Thoracic aorta (tissue), 2 donors: ENCODE results near the gene EIPR1. TPM values are rescaled to one million over a fixed set of nuclear protein-coding genes. Genes with fewer than 3 reads are reported as not detected.

Experiments
- ATAC-seq: fragments of 150-250 bp; one replicate; pipeline ENCODE4 v1.8.0; 2017; ENCODE audit warnings: low read depth; ENCODE audit not compliant: insufficient number of reproducible peaks, low FRiP score
- DNase-seq: peaks from one replicate; pipeline ENCODE4 v3.0.0-alpha.2; 2020; ENCODE audit warnings: low spot score
- H3K27ac ChIP-seq, 2 donors: fragments of 200-600 bp; sonication (generic); 1 replicate in 1 of 2; 2 replicates in 1 of 2; pipeline ENCODE4 v1.5.1; 2016; ENCODE audit warnings: mild to moderate bottlenecking in 2 of 2, moderate library complexity in 2 of 2
- H3K27me3 ChIP-seq: fragments of 200-600 bp; sonication (generic); replicated peaks from 2 replicates; pipeline ENCODE4 v1.6.0; 2016; ENCODE audit warnings: mild to moderate bottlenecking; ENCODE audit not compliant: insufficient read depth
- H3K36me3 ChIP-seq: fragments of 200-600 bp; sonication (generic); one replicate; pipeline ENCODE4 v1.5.1; 2016
- H3K4me1 ChIP-seq, 2 donors: fragments of 200-600 bp; sonication (generic); 1 replicate in 1 of 2; 2 replicates in 1 of 2; pipeline versions ENCODE4 v1.5.1 to v1.6.0; 2016; ENCODE audit warnings: low read depth in 2 of 2, mild to moderate bottlenecking in 1 of 2; ENCODE audit not compliant: control insufficient read depth in 1 of 2
- H3K4me3 ChIP-seq: fragments of 200-600 bp; sonication (generic); 2 replicates; pipeline ENCODE4 v1.5.1; 2016; ENCODE audit warnings: mild to moderate bottlenecking
- H3K9me3 ChIP-seq: fragments of 200-600 bp; sonication (generic); 2 replicates; pipeline ENCODE4 v1.5.1; 2016
- CTCF ChIP-seq: fragments of 200-600 bp; sonication (generic); IDR thresholded peaks from one replicate; pipeline ENCODE4 v1.5.1; 2019; ENCODE audit warnings: antibody characterized with exemption
- total RNA-seq, 2 donors: library from RNA; depleted of rRNA; stranded (reverse); fragments of >200 nt; gene quantifications; one replicate each; pipeline versions ENCODE4 v1.1.0 to v1.2.3, GENCODE V29; 2016

EIPR1 gene
- total RNA-seq, 2 donors from 2014 or later = 17.9 to 40.6 TPM

- no peak for TF ChIP-seq CTCF
- no peak for ATAC-seq
- Histone ChIP-seq H3K36me3 (peaks cover 6% of the 10 kb centered on the region), H3K9me3 (no peaks in the 10 kb centered on the region), H3K4me3 (no peak overlapping the region), H3K27ac (no peak overlapping the region), H3K27me3 (no peaks in the 10 kb centered on the region), H3K4me1 (no peaks in the 10 kb centered on the region)
- DNase-seq = no peak
These were observed 206.7 kb downstream of the EIPR1 start for GRCh38 chr2:3170792-3171455.

- H3K27ac ChIP-seq = no peak overlapping the region
- peaks cover 6% of the 10 kb centered on the region for H3K36me3 ChIP-seq
- DNase-seq = no peak
- no peaks in the 10 kb centered on the region for H3K27me3 ChIP-seq
- no peaks in the 10 kb centered on the region for H3K4me1 ChIP-seq
- ATAC-seq = no peak
- H3K9me3 ChIP-seq = no peaks in the 10 kb centered on the region
- no peak for TF ChIP-seq CTCF
- H3K4me3 ChIP-seq = no peak overlapping the region
These were observed 208.3 kb downstream of the EIPR1 start for GRCh38 chr2:3169106-3169870.

- DNase-seq = no peak
- Histone ChIP-seq H3K4me1 (no peaks in the 10 kb centered on the region), H3K36me3 (peaks cover 6% of the 10 kb centered on the region), H3K27me3 (no peaks in the 10 kb centered on the region), H3K27ac (no peak overlapping the region), H3K4me3 (no peak overlapping the region), H3K9me3 (peaks cover 7% of the 10 kb centered on the region)
- no peak for ATAC-seq
- TF ChIP-seq CTCF = no peak
These were observed 209.3 kb downstream of the EIPR1 start for GRCh38 chr2:3168230-3168891.

GRCh38 chr2:3163401-3163800 is 214.2 kb downstream of the EIPR1 start:
- TF ChIP-seq CTCF = no peak
- no peaks in the 10 kb centered on the region for H3K36me3 ChIP-seq
- ATAC-seq = no peak
- H3K27me3 ChIP-seq = no peaks in the 10 kb centered on the region
- H3K27ac ChIP-seq = no peak overlapping the region
- H3K4me1 ChIP-seq = no peaks in the 10 kb centered on the region
- no peak for DNase-seq
- no peak overlapping the region for H3K4me3 ChIP-seq
- H3K9me3 ChIP-seq = peaks cover 11% of the 10 kb centered on the region

- no peak for TF ChIP-seq CTCF
- ATAC-seq (no peak), DNase-seq (no peak)
These were observed 215.1 kb downstream of the EIPR1 start for GRCh38 chr2:3162442-3163077.

More at GRCh38 chr2:3162442-3163077, 215.1 kb downstream of the EIPR1 start:
- H3K36me3 ChIP-seq = no peaks in the 10 kb centered on the region
- no peak overlapping the region for H3K4me3 ChIP-seq
- H3K27ac ChIP-seq = no peak overlapping the region
- no peaks in the 10 kb centered on the region for H3K27me3 ChIP-seq
- peaks cover 11% of the 10 kb centered on the region for H3K9me3 ChIP-seq
- no peaks in the 10 kb centered on the region for H3K4me1 ChIP-seq
